Fibroblast of the conjunctiva (primary cell): ENCODE measurements around the gene PKP4.

Experiments used
- DNase-seq: peaks from one replicate; pipeline ENCODE4 v3.0.0-alpha.2; 2010; ENCODE audit warnings: low read depth

Gene PKP4

DNA sequence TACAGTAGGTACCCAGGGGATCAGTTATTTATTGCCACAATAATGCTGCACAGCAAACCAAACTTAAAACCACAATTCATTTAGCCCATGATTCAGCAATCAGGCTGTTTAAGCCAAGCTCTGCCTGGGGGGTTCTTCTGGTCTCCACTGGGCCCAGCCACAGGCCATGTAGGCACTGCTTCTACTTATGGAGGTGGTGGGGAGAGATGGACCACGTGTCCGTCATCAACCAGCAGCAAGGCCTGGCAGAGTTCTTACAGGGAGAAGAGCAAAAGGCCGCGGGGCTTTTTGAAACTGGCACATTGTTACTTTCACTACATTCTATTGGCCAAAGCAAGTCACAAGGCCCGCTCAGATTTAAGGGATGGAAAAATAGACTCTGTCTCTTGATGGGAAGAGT, 262.1 kb downstream of the PKP4 start:
- no peak for DNase-seq

DNA sequence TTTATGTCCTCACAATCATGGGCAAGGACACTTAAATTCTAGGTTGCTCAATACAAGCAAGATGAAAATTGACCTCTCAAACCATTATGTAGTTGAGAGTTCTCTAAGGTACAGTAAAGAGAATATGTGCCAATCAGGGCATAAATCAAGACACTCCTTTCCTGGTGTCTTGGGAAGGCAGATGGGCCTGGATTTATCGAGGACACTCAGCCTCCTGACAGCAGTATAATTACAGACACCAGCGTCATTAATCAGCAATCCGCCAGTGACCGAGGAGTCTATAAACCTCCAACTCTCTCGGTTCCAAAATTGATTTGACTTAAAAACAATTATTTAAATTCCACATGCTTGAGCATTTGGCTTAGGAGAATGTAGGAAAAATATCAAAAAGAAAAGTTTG, 262.7 kb downstream of the PKP4 start:
- no peak for DNase-seq

DNA sequence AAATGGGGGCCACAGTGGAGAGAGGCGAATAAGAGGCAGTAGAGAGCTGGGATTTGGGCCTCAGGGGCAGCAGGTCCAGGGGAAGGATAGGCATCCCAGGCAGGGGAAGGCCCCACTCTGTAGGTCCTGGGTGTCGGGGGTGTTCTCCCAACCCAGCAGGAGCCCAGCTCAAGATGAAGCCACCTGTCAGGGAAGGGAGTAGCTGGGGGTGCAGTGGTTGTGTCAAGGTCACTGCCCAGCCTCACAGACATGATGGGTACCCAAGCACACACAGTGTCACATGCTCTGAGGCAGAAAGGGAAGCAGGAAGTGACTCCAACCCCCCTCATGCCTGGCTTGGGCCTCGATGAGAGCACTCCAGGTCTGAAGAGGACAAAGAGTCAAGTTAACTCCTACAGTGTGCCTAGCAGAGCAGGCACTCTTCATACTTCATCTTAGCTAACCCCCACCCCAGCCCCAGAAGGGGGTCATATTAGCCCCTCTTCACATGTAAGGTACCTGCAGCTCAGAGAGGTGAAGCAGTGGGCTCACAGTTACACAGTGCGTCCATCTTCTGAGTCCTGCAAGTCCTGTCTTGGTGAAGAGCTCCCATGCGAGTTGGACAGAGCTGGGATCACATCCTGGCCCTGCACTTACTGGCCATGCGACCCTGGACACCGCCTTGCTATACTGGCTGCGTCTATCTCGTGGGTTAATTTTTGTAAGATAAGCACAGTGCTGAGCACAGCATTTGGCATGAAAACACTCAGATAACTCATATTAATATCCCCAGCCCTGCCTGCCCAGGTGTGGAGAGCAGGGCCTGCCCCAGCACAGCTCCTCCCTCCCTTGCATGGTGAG, 265.7 kb downstream of the PKP4 start:
- no peak for DNase-seq

DNA sequence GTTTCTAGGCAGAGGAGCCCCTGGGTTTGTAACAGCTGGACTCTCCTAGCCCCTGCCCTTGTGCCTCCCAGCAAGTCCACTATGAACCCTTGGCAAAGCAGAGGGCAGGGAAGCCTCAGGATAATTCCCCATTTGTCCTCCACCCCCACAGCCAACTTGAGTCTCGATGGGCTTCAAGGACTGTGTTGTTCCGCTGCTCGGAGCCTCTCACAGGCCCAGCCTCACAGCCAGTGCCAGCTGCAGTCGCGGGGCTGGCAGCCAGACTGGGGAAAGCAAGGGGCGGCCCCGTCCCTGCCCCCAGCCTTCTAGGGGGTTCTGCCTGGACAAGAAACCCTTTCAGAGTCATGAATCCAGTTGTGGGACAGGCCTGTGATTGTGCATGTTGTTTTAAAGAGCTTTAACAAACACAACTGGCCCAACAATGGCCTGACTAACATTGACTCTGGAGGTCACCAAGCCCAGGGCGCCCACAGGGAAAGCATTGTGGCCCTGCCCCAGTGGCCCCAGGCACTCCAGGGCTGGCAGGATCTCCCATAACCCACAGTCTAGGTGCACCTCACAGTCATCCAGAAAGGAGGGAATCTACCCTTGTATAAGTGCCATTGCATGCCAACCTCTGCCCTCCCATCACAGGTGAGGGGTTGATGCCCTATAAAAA, 266.6 kb downstream of the PKP4 start:
- no peak for DNase-seq

DNA sequence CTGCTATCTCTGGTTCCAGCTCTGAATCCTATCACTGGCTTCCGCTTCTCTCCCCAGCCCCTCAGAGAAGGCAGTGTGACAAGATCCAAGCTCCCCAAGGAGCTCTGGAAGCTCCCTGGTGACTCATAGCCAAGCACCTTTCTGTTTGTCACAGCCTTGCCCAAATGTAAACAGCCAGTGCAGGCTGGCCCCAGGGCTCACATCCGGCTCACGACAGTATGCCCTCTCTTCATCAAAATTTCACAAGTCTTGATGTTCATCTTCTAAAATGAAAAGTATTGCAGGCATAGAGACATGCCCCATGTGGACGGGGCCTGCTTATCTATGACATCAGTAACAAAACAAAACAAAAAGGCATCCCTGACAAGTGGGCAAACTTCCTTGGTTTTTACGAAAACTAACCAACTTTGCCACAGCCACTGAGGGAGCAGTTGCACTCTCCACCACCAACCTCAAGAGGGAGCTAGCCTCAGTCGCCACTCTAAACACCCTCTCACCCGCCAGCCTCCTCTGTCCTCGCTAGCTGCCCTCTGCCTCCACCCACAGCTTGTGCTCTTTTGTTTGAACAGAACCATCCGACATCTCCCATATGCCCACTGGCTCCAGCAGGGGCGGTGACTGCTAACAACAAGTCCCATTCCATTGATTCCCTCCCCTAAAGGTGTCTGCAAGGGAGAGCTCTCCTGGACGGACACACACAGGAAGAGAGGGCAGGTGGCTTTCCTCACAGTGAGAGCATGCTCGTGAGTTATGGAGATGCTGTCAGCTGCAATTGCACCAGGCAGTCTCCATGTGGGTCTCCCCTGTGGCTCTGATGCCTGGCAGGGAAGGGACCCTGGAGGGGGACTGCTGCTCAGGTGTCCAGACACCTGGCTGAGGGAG, 267.4 kb downstream of the PKP4 start:
- DNase-seq: no peak

DNA sequence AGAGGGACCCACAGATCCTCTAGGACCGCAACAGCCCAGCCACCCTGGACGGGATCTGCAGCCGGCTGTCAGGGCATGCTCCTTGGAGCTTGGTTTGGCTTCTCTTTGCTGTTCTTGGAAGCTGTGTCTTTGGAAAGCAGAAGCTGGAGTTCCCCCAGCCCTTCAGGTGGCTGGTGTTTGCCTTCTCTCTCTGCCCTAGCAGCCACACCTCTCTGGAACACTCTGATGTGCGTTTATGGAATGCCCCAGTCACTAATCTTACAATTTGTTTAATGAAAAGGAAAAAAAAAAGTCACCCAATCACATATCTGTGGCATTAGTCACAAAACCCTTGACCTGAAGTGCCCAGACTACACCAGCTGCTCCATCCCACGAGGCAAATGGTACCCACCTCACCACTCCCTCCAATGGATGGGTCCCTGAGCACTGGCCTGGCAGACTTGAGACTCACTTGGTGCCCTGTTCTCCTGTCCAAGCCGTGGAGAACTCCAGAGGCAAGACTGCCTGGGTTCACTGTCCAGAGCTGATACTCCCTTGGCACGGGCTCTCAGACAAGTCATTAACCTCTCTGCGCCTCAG, 268.1 kb downstream of the PKP4 start:
- no peak for DNase-seq

DNA sequence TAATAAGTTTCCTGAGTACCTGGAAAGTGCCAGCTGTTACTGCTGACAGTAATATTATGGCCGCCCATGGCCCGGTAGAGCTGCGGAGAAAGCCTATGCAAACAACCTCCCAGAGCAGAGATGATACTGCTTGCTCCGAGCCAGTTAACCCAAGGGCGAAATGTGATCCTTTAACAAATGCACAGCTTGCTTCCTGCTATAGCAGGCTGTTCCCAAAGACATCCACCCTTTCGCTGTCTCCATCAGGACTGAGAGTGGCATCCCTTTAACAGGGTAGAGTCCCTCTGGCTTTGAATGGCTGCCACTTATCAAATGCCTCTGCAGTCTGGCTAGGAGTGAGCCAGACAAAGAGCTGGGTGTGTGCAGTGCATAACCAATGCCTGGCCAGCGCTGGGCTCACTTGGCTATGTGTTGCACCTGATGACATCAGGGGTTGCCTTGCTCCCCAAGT, 268.7 kb downstream of the PKP4 start:
- DNase-seq: no peak

DNA sequence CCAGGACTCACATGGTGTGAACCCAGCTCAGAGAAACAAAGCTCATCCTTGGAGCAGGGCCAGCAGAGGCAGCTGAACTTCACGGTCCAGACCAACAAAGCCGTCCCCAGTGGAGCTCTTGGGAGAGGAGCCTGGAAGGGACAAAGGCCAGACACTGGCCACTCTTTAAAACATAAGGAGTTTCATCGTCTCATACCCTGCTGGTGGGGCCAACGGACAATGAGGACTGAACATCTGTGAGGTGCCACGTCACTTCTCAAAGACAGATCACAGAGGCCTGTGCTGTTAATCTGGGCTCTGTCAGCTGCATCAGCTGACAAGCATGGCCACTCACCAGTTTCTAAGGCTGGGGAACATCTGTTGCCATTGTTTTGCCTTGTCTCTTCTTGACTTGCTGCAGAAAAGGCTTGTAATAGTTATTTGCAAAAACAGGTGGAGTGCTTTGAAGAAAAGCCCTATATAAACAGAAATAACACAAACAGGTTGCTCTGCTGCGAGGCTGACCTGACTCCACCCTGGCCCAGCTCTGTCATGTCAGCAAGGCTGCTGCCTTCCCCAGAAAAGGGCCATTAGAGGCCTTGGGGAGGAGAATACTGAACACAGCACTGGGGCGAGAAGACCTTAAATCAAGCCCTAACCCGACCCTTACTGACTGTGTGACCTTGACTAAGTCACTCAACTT, 270.3 kb downstream of the PKP4 start:
- DNase-seq: no peak

DNA sequence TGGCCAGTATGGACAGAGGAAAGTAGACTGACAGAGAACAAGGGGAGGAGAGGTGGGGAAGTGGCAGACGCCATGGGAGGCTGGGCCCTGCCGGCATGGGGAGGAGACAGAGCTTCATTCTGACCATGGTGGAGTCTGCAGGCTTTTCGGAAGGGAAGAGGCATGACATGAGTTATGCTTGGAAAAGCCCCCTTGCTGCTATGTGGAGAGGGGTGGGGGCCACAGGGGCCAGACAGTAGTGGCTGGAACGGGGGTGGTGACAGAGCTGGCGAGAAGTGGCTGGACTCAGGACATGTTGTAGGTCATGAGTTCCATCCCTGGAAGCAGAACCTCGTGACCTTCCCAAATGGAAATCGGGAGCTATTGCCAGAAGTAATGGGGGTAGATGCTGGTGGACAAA, 271.7 kb downstream of the PKP4 start:
- DNase-seq: no peak

DNA sequence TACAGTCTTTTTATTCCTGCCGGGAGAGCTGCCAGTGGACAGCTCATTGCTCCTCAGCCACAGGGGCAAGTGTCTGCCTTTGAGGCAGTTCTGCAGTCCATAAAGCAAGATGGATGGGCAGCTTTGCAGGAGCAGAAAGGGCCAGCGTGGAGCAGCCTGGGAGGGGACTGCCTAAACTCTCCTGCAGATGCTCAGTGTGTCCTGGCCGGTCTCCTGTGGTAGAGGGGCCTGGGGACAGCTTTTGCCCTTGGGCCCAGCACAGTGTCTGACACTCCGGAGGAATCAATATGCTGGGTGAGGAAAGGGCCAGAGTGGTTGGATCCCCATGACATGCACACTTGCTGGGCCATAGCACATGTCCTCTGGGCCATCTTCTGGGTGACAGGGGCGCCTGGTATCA, 272.7 kb downstream of the PKP4 start:
- no peak for DNase-seq

DNA sequence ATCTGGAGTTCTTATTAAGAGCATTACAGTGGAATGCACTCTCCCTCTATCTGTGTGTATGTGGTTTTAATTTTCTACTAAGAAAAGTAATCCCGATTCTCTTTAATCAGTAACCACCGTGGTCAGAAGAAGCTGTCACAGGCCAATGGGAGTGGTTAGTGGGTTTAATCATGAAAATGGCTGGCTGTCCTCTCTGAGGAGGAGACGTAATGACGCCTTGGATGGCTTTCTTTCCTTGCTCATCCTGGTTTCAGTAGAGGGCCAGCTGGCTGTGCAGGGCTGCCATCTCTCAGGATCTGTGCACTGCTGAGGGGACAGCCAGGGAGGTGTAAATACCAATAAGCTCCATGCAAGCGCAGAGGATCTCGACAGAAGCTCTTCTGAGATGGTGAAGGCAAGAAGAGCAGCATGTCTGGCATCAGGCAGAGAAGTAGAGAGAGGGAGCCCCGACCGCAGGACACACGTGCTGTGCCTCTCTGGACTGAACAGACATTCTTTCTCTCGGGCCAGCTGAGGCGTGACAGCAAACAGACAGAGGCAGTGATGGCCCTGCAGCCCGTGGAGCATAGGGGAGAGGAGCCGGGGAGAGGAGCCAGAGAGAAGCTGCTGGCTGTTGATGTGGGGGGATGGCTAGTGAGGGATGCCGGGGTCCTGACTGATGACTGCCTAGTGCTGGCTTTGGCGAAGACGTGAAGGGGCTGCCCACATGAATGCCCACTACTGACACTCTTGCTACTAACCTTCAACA, 273.3 kb downstream of the PKP4 start:
- DNase-seq: no peak

DNA sequence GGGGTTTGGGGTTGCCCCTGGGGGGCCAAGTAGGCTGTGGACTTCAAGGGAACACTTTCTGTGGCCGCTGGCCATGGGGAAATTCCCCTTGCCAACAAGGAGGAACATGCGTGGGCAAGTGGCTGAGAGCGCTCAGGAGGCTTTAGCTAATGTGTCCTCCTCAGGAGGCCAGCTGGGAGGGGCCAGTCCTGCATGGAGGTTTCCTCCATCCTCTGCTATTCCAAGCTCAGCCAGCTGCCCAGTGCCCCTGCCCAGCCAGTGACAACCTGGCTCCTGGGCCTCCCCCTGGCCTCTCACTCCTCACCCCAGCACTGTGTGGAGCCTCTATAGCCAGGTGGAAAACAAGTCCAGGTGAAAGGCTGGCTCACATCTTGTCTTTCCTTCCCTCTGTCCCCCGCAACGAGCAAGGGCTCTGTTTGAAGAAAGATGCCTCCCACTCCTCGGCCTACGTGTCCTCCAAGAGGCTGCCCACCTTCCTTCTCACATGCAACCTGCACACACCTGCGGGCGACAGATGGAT, 273.9 kb downstream of the PKP4 start:
- DNase-seq: no peak

DNA sequence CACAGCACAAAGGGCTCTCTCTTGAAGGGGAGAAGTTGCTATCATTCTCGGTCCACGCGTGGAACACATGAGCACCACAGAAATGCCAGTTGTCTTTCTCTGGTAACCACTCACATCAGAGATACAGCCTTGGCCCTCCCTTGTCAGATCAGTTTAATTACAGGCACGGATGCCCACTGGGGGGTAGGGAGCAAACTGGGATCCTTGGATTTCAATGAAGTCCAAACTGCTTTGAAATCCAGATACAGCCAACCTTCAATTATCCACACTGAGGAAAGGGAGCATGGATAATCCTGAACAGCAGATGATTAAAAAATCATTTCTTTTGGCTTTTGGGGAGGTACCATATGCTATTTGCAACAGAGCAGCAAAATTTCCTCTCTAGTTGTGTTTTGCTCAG, 274.6 kb downstream of the PKP4 start:
- DNase-seq: no peak
